GM21515 (cell line): ENCODE results near the gene NUCKS1.

Experiments used
- ATAC-seq: cut with Tn5 transposase; IDR thresholded peaks from one replicate; pipeline ENCODE4 v1.9.1; 2021; ENCODE audit not compliant: unreplicated experiment

NUCKS1 gene, protein sequence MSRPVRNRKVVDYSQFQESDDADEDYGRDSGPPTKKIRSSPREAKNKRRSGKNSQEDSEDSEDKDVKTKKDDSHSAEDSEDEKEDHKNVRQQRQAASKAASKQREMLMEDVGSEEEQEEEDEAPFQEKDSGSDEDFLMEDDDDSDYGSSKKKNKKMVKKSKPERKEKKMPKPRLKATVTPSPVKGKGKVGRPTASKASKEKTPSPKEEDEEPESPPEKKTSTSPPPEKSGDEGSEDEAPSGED

GRCh38 chr1:205750138-205751035 is at the start of gene NUCKS1:
Gene NUCKS1 (minus strand): TSS chr1:205750182. CDS start chr1:205749973, 209 bp downstream.
- ATAC-seq, result peak; percentile 72

GRCh38 chr1:205798577-205798976 is 48.6 kb upstream of the NUCKS1 start:
- ATAC-seq, result no peak

- no peak for ATAC-seq
Observed at GRCh38 chr1:205797168-205797567, 47.2 kb upstream of the NUCKS1 start.

DNA sequence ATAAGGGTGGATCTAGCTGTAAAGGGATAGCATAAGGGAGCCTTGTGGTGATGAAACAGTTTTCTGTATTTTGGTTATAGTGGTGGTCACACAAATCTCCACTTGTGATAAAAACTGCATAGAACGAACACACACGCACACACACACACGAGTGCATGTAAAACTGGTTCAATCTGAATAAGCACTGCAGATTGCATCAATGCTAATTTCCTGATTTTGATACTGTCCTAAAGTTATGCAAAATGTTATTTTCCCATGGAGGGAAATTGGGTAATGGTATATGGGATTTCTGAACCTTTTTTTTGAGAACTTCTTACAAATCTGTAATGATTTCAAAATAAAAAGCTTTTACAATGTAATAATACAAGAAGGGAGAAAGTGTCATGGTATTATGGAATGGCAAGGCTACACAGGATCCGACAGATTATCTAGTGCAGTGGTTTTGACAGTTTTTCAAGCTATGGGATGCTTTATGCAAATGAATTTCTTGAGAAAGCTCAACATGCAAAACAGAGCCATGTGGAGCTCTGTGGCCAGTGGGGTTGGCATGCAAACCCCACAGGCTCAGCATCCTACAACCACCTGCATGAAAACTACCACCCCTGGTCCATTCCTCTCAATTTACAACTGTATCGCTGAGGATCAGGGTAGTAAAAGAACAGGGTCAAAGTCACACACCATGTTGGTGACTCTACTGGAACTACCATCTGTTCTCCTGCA is 44.2 kb upstream of the NUCKS1 start:
- ATAC-seq, result no peak

GRCh38 chr1:205792961-205793673 is 43.1 kb upstream of the NUCKS1 start:
- ATAC-seq, result no peak

DNA sequence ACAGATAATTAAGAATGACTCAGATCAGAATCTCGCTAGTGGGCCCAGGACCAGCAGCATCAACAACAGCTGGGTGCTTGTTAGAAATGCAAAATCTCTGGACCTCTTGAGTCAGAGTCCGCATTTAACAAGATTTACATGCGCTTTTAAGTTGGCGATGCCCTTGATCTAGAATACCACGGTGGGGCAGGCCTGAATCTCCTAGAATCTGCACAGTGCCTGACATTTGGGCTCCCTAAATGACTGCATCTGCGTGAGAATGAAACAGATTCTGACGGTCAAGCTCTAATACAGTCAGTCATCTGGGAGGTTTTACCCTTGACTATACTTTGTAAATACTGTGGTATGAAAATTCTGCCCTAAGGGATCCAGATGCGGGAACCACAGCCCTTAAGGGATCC is 42.5 kb upstream of the NUCKS1 start:
- ATAC-seq, result no peak

GRCh38 chr1:205791568-205792180 is 41.7 kb upstream of the NUCKS1 start:
- peak; percentile 55 for ATAC-seq

- no peak for ATAC-seq
Observed at GRCh38 chr1:205787287-205787916, 37.4 kb upstream of the NUCKS1 start.

DNA sequence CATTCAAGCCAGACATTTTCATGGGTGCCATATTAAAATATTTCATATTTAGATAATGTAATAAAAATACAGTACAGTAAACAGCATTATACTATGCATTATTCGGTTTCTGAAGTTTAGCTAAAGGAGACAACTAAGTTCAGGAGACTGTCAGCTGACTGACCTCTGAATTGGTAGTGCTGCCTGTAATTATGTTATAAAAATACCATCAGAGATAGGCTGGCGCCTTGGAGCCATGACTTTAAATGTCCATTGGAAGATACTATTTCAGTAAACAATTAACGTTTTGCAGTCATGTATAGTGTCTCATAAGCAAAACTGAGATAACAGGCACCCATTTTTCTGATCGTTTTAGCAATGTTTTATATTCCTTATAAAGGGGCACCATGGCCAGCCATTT is 36.6 kb upstream of the NUCKS1 start:
- ATAC-seq, result no peak

DNA sequence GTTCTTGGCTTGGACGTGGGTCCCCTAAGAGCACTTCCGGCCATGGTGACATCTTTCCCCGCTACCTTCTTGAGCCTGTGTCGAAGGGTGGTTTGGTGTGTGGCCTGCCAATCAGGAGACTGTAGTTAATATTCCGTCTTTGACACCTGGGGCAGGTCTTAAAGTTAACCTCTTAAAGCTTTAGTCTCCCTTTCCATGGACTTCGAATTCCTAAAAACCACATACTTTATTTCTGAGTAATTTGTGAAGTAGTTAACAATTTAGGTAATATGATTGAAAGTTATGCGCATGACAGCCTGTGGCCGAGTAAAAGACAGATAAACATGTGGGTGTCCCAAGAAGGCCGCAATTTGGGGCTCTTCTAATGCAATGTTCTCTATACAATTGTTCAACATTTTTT is 35.5 kb upstream of the NUCKS1 start:
- ATAC-seq, result no peak

- no peak for ATAC-seq
Observed at GRCh38 chr1:205783904-205784303, 33.9 kb upstream of the NUCKS1 start.

- ATAC-seq, result no peak
Observed at GRCh38 chr1:205783433-205783795, 33.4 kb upstream of the NUCKS1 start.

DNA sequence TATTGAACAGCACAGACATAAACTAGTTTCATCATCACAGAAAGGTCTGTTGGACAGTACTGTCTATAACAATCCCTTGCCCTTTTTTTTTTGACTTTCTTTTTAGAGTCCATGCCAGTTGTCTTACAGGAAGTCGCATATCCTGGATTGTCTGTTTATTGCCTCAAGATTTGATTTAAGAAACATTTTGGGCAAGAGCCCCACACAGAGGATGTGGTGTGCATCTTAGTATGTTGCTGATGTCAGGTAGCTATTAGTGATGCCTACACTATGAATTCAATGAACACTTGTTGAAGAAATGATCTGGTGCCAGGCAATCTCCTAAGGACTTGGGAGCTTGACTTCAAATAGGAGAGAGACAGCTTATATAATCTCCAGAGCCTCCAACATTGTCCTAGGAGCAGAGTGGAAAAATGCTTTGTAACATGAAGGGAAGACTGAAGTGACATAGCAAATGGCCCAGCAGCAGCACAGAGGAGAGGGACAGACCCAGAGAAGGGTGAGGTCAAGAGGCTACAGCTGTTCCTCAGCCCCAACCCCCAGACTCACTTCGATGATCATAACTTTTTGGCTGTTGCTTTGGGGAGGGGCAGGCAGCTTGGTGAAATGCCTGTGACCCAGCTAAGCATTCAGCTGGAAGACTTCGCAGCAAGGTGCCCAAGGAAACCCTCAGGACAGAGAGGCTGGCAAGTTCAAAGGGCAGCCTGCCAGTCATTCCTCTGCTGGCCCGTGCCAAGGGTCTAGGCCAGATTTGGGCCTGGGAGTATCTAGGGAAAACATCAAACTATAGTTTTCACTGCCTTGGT is 32.8 kb upstream of the NUCKS1 start:
- no peak for ATAC-seq

DNA sequence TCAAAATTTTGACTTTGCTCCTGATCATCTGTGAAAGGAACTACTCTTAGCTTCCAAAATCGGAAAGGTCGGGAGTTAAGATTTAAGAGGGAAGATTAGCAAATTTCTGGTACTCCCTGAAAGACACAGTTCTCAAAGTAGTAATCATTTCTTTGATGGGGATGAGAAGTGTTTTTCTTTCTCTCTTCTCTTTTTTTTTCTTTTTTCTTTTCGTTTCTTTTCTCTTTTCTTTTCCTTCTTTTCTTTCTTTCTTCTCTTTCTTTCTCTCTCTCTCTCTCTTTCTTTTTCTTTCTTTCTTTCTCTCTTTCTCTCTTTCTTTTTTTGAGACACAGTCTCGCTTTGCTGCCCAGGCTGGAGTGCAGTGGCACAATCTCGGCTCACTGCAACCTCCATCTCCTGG is 30.4 kb upstream of the NUCKS1 start:
- ATAC-seq, result no peak

DNA sequence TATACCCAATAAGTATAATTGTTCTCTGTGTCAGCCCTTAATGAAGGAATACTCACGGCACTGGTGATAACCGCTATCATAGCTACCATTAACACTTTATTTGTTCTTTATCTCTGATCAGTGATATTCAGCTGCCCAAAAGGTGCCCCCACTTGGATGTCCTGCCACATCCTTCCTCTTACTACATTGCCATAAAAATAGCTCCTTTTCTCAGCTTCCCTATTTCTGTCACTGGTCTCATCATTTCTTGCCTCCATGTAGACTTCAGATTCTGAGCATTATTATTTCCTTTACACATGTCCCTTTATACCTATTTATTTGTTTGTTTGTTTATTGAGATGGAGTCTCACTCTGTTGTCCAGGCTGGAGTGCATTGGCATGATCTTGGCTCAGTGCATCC is 28.0 kb upstream of the NUCKS1 start:
- ATAC-seq, result no peak

DNA sequence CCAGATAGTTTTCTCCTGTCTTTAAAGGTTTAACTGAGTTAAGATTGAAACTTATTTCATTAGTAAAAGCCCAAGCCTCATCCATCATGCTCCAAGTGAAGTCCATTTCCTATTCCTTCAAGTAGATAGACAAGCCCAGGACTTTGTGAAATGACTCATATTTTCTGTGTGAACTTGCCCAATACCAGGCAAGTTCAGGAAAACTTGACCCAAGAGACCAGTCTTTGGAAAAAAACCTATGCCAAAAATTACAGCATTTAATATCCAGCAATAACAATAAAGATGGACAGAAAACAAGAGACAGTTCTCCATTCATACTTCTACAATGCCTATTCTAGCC is 25.7 kb upstream of the NUCKS1 start:
- ATAC-seq, result no peak

- peak; percentile 81 for ATAC-seq
Observed at GRCh38 chr1:205775015-205775716, 25.2 kb upstream of the NUCKS1 start, which contains the start of gene RAB29. Gene RAB29 (minus strand): TSS chr1:205775482. CDS start chr1:205774956, 526 bp downstream.

DNA sequence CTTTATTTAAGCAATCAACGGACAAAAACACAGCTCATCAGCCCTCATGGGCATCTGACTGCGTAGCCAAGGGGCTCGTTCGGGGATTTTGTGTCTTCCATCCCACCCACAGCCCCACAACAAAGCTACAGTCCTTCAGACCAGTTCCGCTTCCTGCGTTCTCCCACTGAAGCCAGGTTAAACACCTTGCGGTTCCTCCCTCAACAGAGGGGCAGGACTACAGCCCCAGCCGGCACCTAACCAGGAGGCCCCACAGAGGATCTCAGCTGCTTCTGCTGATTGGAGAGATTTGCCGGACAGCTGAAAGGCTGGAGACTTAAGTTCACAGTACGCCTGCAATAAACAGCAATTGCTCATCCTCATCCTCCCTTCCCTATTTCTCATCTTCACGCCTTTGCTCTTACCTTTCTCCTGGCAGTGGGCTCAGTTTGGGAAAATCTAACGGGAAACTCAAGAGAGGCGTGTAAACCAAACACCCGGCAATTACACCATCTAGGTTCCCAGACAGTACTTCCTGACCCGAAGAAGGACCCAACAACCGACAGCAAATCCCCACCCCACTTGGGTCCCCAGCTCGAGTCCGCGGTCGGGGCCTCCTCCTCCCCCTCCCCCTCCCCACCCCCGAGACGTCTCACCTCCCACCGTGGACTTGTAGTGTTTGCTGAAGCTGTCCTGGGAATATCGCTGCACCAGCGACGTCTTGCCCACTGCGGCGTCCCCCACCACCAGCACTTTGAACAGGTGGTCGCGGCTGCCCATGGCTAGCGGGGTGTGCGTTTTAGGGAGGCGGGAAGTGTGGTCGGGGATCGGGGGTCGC is 24.4 kb upstream of the NUCKS1 start:
- ATAC-seq, result peak; percentile 14
